HepG2 (cell line): Measurements from ENCODE around the gene NSG2. TPM values are rescaled to one million over a fixed set of nuclear protein-coding genes. Genes with fewer than 3 reads are reported as not detected.

Experiments
- ATAC-seq: fragments of 200-7000 bp; cut with Tn5 transposase; 3 replicates; pipeline ENCODE4 v1.9.1; 2020; ENCODE audit warnings: mild to moderate bottlenecking, moderate library complexity
- BruUV-seq: library from RNA; stranded (reverse); fragments of 400-500 nt; replicated peaks from 2 replicates; lab custom pipeline; 2021; lab: Mats Ljungman, UMichigan
- CTCF ChIA-PET: fragments of 300-600 bp; formaldehyde crosslinking; extraction: SDS; loops from one replicate; lab custom pipeline; 2021; ENCODE audit warnings: low total read pairs, inconsistent platforms, low intra/inter-chr PET ratio; lab: Yijun Ruan, JAX
- POLR2A ChIA-PET: fragments of 350-600 bp; sonication (Branson Sonifier 250); formaldehyde crosslinking; loops from one replicate; lab custom pipeline; 2020; ENCODE audit warnings: antibody characterized with exemption, inconsistent platforms; lab: Yijun Ruan, JAX
- DNase-seq: peaks from one replicate; pipeline ENCODE4 v3.0.0-alpha.2; 2015; ENCODE audit warnings: low spot score
- FAIRE-seq: peaks from 3 replicates; lab custom pipeline; 2011; peaks lifted over from hg19 to GRCh38; lab: Jason Lieb, UNC
- H2AFZ ChIP-seq: one replicate; pipeline ENCODE4 v1.6.1; 2011; ENCODE audit warnings: low read length, inconsistent platforms
- H3K27ac ChIP-seq: fragments of 300-600 bp; 3 replicates; pipeline ENCODE4 v1.8.0; 2011; ENCODE audit warnings: mixed run types, mild to moderate bottlenecking, mixed read lengths, low read length, inconsistent platforms; ENCODE audit not compliant: insufficient read depth; ENCODE audit errors: extremely low read length
- H3K27me3 ChIP-seq, 2 experiments: fragments of 200-600 bp in 1 of 2; 2 replicates in 1 of 2; 3 replicates in 1 of 2; pipeline versions ENCODE4 v1.6.0 to v1.8.0; 2011; ENCODE audit warnings: low read length in 2 of 2, mild to moderate bottlenecking in 2 of 2, moderate library complexity in 2 of 2, inconsistent platforms in 1 of 2; ENCODE audit not compliant: insufficient read depth in 2 of 2, control insufficient read depth in 1 of 2
- H3K36me3 ChIP-seq, 2 experiments: fragments of 200-600 bp in 1 of 2; replicated peaks in 1 of 2; 2 replicates in 1 of 2; 3 replicates in 1 of 2; pipeline versions ENCODE4 v1.5.1 to v1.8.0; 2011; ENCODE audit warnings: low read length in 2 of 2, inconsistent platforms in 1 of 2; ENCODE audit not compliant: insufficient read depth in 2 of 2, control insufficient read depth in 1 of 2
- H3K4me1 ChIP-seq: 2 replicates; pipeline ENCODE4 v1.5.1; 2012; ENCODE audit warnings: low read length, inconsistent platforms; ENCODE audit not compliant: insufficient read depth
- H3K4me2 ChIP-seq: 2 replicates; pipeline ENCODE4 v1.6.0; 2011; ENCODE audit warnings: low read depth, low read length, inconsistent platforms
- H3K4me3 ChIP-seq, 3 experiments: fragments of 200-600 bp in 1 of 3; sonication (generic), shearing (Covaris generic) in 1 of 3; replicated peaks in 1 of 3; 2 replicates each; pipeline ENCODE4 v1.5.1; 2011 to 2016; ENCODE audit warnings: low read length in 3 of 3, inconsistent platforms in 2 of 3, low read depth in 2 of 3, mild to moderate bottlenecking in 2 of 3, control low read depth in 1 of 3, mixed read lengths in 1 of 3; ENCODE audit not compliant: insufficient read depth in 1 of 3
- H3K79me2 ChIP-seq: one replicate; pipeline ENCODE4 v1.6.1; 2011; ENCODE audit warnings: low read length, inconsistent platforms; ENCODE audit not compliant: insufficient read depth
- H3K9ac ChIP-seq: 2 replicates; pipeline ENCODE4 v1.6.0; 2011; ENCODE audit warnings: mild to moderate bottlenecking, low read depth, low read length, inconsistent platforms; ENCODE audit not compliant: insufficient read depth
- H3K9me3 ChIP-seq: 2 replicates; pipeline ENCODE4 v1.5.1; 2012; ENCODE audit warnings: mild to moderate bottlenecking, low read length
- H4K20me1 ChIP-seq: 2 replicates; pipeline ENCODE4 v1.6.0; 2011; ENCODE audit warnings: inconsistent platforms, mild to moderate bottlenecking, low read length, moderate library complexity; ENCODE audit not compliant: insufficient read depth
- CBX1 ChIP-seq: IDR thresholded peaks from one replicate; pipeline ENCODE4 v1.6.1; 2016; ENCODE audit warnings: antibody characterized with exemption, low read depth
- CHCHD3 ChIP-seq: sonication (generic); formaldehyde crosslinking; IDR thresholded peaks from 2 replicates; pipeline ENCODE4 v1.8.0; 2022; ENCODE audit warnings: mild to moderate bottlenecking, missing genetic modification reagents, moderate library complexity
- HOXA5 ChIP-seq: sonication (generic); formaldehyde crosslinking; IDR thresholded peaks from 2 replicates; pipeline ENCODE4 v1.4.0; 2020; ENCODE audit warnings: missing genetic modification reagents
- PCBP1 ChIP-seq: fragments of 200-400 bp; formaldehyde crosslinking; IDR thresholded peaks from 2 replicates; pipeline ENCODE4 v1.6.1; 2017; ENCODE audit warnings: mild to moderate bottlenecking, low read depth, low read length, borderline replicate concordance
- RELA ChIP-seq: sonication (generic); formaldehyde crosslinking; IDR thresholded peaks from 2 replicates; pipeline ENCODE4 v1.4.0; 2020; ENCODE audit warnings: missing genetic modification reagents
- SAP130 ChIP-seq: IDR thresholded peaks from 2 replicates; pipeline ENCODE4 v1.6.1; 2016; ENCODE audit warnings: low read depth
- SPEN ChIP-seq: sonication (generic); formaldehyde crosslinking; IDR thresholded peaks from 2 replicates; pipeline ENCODE4 v1.5.1; 2020; ENCODE audit warnings: low read depth, mild to moderate bottlenecking, missing genetic modification reagents
- TBX2 ChIP-seq: sonication (generic); formaldehyde crosslinking; IDR thresholded peaks from 2 replicates; pipeline ENCODE4 v1.5.0; 2020; ENCODE audit warnings: missing genetic modification reagents, mild to moderate bottlenecking, borderline replicate concordance
- TGIF2 ChIP-seq: IDR thresholded peaks from 2 replicates; pipeline ENCODE4 v1.6.1; 2016; ENCODE audit warnings: control low read depth, missing compliant biosample characterization
- ZBTB1 ChIP-seq: sonication (generic); formaldehyde crosslinking; IDR thresholded peaks from 2 replicates; pipeline ENCODE4 v1.4.0; 2020; ENCODE audit warnings: missing genetic modification reagents, borderline replicate concordance
- ZC3H13 ChIP-seq: sonication (generic); formaldehyde crosslinking; IDR thresholded peaks from 2 replicates; pipeline ENCODE4 v1.8.1; 2023; ENCODE audit warnings: mild to moderate bottlenecking, missing genetic modification reagents, moderate library complexity
- ZC3H4 ChIP-seq: sonication (generic); formaldehyde crosslinking; IDR thresholded peaks from 2 replicates; pipeline ENCODE4 v1.4.0; 2020; ENCODE audit warnings: missing genetic modification reagents, borderline replicate concordance
- ZNF264 ChIP-seq: sonication (generic); formaldehyde crosslinking; IDR thresholded peaks from 2 replicates; pipeline ENCODE4 v1.4.0; 2020; ENCODE audit warnings: missing genetic modification reagents
- ZNF557 ChIP-seq: sonication (generic); formaldehyde crosslinking; IDR thresholded peaks from 2 replicates; pipeline ENCODE4 v1.4.0; 2020; ENCODE audit warnings: missing genetic modification reagents
- WGBS: methylation state at CpG from one replicate; pipeline ENCODE4 v1.1.6; 2017; ENCODE audit warnings: low lambda C conversion rate; 5-methylcytosine and 5-hydroxymethylcytosine counted together
- in situ Hi-C: cut with HindIII; loops from 2 replicates; pipeline ENCODE4 v1.10.0; 2017; ENCODE audit warnings: low pct_unique_long_range_greater_than_20kb; ENCODE audit not compliant: extremely low pct_ligation_motif_present
- intact Hi-C: fragments of 100-400 bp; cut with micrococcal nuclease; formaldehyde crosslinking; loops from one replicate; pipeline ENCODE4 v1.10.0; 2022; ENCODE audit not compliant: unreplicated experiment
- polyA plus RNA-seq, 8 experiments: library from polyadenylated mRNA; depleted of rRNA in 3 of 8; stranded (reverse) in 7 of 8; unstranded in 1 of 8; fragments of >200 nt; fragmentation: Illumina TruSeq in 4 of 8; extraction: Trizol in 4 of 8; gene quantifications; 2 replicates each; pipeline versions ENCODE4 v1.2.1 to v1.2.3, GENCODE V29; 2011 to 2016; ENCODE audit warnings: low read depth in 4 of 8, missing spikeins in 1 of 8, mixed read lengths in 1 of 8; ENCODE audit not compliant: insufficient read depth in 1 of 8
- total RNA-seq, 5 experiments: library from RNA; depleted of rRNA; stranded (reverse); fragments of >200 nt; fragmentation: Illumina TruSeq; extraction: Trizol; gene quantifications; 2 replicates each; pipeline ENCODE4 v1.2.3, GENCODE V29; 2016; ENCODE audit warnings: low read depth in 1 of 5
- TF ChIP-seq, protein P1 (sequence below): fragments of 450-650 bp; IDR thresholded peaks from 2 replicates; pipeline ENCODE4 v1.6.1; 2016

The NSG2 gene
- total and polyA plus RNA-seq, 2 of the 13 experiments (the other 11 are each of a cell fraction or from before 2014, with no cell fraction given): 0.21 TPM; not detected in 1

DNA sequence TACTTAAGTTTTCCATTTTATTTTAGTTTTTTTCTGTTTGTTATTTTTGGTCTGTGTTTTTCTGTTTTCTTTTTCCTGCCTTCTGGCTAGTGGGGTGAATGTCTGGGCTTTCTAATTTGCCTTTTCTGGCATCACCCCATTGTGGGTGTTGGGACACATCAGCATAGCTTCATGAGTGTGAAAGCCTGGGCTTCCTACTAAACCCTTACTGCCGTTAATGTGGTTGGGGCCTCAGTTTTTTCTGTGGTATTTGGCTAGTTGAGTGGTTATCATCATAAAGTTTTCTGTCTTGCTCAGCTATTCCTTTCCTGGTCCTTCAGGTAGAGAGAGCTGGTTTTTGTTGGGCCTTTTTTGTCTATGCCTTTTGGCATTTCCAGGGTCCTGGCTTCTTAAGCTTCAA, 35.1 kb upstream of the NSG2 start:
- Histone ChIP-seq H3K27me3 (peaks cover 0 to 3% of the 10 kb centered on the region in 2 experiments; a peak in 2 of 5 replicates), H3K79me2 (no peaks in the 10 kb centered on the region), H3K27ac (no peak overlapping the region), H3K4me3 (no peak overlapping the region), H3K4me2 (no peak overlapping the region), H3K4me1 (no peaks in the 10 kb centered on the region), H3K36me3 (no peaks in the 10 kb centered on the region), H3K9ac (no peak overlapping the region), H4K20me1 (no peaks in the 10 kb centered on the region), H2AFZ (no peak overlapping the region), H3K9me3 (no peaks in the 10 kb centered on the region)
- ATAC-seq: no peak
- intact Hi-C loops (no loop called here), in situ Hi-C loops (no loop called here)
- POLR2A ChIA-PET: no interaction called here
- FAIRE-seq: no peak
- DNase-seq: no peak
- no TSS peak for BruUV-seq
- CTCF ChIA-PET: no interaction called here
- TF ChIP-seq ZC3H13 (CRISPR knock-in tag) (no peak), HOXA5 (CRISPR knock-in tag) (no peak), SPEN (no peak), ZBTB1 (CRISPR knock-in tag) (no peak), CBX1 (no peak), ZC3H4 (CRISPR knock-in tag) (no peak), TBX2 (no peak), CHCHD3 (no peak), RELA (CRISPR knock-in tag) (no peak), ZNF264 (CRISPR knock-in tag) (no peak), TGIF2 (no peak), PCBP1 (no peak), SAP130 (CRISPR knock-in tag) (no peak), ZNF557 (CRISPR knock-in tag) (no peak)
- TF ChIP-seq, protein P1, sequence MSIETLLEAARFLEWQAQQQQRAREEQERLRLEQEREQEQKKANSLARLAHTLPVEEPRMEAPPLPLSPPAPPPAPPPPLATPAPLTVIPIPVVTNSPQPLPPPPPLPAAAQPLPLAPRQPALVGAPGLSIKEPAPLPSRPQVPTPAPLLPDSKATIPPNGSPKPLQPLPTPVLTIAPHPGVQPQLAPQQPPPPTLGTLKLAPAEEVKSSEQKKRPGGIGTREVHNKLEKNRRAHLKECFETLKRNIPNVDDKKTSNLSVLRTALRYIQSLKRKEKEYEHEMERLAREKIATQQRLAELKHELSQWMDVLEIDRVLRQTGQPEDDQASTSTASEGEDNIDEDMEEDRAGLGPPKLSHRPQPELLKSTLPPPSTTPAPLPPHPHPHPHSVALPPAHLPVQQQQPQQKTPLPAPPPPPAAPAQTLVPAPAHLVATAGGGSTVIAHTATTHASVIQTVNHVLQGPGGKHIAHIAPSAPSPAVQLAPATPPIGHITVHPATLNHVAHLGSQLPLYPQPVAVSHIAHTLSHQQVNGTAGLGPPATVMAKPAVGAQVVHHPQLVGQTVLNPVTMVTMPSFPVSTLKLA: no peak
- 5% methylated on average over 1 of the region's 1 CpG for WGBS
